Measurements from ENCODE around the gene ACTN4.
A peak's percentile ranks its signal among the peaks of the same experiment; 100 is the strongest.

Gene ACTN4

GRCh38 chr19:38676878-38677646 lies 29.6 kb downstream of the ACTN4 start:
- no peak for DNase-seq (ENCODE audit: low read depth in 2 of 2)

DNA sequence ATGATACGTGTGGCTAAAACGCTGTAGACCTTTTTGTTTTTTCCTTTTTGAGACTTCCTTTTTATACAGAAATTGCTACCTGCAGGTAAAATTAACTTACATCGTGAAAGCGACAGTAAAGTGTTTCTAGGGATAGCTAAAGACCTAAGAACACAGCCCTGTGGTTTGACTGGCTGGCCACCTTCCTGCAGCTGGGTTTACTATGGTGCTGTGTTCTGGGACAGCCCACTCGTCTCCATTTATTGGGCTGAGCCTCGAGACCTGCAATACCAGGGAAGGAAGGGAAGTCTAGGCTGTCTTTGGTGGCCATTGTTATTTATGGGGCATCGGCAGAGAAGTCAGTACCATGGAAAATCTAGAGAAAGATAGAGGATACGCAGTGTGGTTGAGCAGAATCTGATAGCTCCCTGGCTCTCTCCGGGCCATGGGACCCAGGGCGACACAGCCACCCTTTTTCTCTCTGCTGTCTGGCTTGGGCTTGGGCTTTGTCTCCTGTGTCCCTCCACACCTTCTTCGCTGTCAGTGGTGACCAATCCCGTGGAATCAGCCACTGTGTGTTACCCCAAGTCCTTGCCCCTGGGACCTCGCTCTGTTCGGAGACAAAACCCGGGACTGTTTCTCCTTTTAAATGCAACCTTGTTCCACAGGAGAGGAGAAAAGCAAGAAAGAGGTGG lies 30.9 kb downstream of the ACTN4 start:
- no peak for DNase-seq (ENCODE audit: low read depth in 2 of 2)

- DNase-seq (ENCODE audit: low read depth in 2 of 2) = no peak
These were observed 31.5 kb downstream of the ACTN4 start for GRCh38 chr19:38678891-38679494.

DNA sequence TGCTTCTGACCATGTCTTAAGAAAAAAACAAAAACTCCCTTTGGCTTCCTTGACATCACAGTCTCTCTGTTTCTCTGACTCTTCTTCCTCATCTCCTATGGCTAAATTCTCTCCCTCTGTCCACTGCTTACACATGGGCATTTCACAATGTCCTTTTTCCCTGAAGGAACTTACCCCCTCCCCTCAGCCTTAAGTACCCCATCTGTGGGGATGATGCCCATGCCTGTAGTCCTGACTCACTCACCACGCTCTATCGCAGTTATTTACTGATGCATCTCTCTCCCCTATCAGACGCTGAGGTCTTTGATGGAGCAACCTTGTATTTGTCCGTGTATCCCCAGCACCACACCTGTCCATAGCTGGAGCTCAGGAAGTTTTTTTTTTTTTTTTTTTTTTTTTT lies 32.4 kb downstream of the ACTN4 start:
- DNase-seq (ENCODE audit: low read depth in 2 of 2) = no peak

DNA sequence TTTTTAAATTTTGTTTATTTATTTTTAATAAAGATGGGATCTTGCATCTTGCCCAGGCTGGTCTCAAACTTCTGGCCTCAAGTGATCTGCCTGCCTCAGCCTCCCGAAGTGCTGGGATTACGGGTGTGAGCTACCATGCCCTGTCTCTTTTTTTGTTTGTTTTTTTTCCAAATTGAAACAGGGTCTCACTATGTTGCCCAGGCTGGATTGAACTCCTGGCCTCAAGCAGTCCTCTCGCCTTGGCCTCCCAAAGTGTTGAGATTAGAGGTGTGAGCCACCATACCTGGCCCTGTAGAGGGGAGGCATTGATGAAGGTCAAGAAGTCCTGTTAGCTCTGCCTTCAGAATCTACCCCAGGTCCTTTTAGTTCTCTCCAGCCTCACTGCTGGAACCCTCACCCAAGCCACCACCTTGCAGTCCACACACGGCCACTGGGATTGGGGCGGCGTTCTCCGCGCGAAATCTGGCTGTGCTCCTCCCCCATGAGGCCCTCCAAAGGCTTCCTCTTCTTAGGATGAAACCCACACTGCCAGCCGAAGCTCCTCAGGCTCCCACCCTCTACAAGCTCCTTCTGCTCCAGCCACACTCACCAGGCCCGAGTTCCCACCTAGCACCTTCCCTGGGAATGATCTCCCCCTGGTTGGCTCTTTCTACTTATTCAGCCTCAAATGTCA lies 34.9 kb downstream of the ACTN4 start:
- DNase-seq (ENCODE audit: low read depth in 2 of 2) = no peak

DNA sequence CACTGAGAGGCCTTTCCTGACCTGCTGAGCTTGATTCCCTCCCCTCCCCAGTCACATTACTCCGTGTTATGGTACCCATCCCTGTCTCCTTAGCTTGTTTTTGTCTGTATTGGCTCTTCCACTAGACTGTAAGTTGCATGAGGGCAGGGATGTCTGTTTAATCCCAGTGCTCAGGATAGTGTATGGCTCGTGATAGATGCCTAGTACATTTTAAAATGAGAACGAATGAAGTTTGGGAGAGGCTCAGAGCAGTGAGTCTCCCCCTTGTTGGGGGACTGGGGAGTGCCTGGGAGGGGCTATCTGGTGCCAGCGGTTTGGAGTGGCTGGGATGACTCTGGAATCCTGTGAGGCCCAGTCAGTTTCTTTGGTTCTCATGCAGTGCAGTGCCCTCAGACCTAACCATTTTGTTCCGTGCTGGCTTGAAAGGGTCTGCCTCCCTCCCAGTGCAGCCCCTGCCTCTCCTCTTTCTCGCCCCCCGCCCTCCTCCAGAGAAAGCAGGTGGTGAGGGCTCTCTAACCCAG lies 35.5 kb downstream of the ACTN4 start:
- DNase-seq (ENCODE audit: low read depth in 2 of 2) = no peak

GRCh38 chr19:38683393-38684077 lies 36.1 kb downstream of the ACTN4 start:
- peak in 1 of 2 donors; percentile 28 for DNase-seq (ENCODE audit: low read depth in 2 of 2)

DNA sequence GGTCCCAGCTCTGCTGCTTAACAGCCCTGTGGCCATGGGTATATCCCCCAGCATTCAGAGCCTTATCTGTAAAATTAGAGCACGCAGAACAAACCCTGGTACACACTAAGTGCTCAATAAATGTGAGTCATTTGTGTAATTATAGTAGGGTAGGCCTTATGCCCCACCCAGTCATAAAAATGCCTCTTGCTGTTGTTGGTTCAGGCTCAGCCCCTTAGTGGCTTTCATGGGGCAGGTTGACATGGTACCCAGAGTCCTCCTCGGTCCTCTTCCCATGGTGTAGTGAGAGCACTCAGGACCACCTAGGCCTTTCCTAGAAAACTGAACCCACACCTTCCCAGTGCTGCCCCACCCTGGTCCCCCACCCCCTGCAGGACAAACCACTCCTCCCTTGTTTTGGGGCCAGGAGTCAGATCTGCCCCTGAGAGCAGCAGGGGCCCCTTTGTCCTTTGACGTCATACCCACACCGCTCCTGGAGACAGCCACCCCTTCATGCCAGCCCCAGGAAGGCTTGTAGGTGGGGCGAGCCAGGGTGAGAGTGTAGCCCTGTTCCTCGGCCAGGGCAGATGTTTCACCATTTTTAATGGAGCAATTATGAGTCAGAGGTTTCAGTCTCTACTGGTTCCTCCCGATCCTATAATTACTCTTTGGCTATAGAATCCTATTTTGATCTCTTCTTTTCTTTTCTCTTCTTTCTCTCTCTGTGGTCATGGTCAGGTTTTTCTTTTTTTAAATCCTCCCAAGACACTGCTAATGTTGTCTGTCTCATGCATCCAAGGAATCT lies 36.8 kb downstream of the ACTN4 start:
- DNase-seq (ENCODE audit: low read depth in 2 of 2) = no peak

DNA sequence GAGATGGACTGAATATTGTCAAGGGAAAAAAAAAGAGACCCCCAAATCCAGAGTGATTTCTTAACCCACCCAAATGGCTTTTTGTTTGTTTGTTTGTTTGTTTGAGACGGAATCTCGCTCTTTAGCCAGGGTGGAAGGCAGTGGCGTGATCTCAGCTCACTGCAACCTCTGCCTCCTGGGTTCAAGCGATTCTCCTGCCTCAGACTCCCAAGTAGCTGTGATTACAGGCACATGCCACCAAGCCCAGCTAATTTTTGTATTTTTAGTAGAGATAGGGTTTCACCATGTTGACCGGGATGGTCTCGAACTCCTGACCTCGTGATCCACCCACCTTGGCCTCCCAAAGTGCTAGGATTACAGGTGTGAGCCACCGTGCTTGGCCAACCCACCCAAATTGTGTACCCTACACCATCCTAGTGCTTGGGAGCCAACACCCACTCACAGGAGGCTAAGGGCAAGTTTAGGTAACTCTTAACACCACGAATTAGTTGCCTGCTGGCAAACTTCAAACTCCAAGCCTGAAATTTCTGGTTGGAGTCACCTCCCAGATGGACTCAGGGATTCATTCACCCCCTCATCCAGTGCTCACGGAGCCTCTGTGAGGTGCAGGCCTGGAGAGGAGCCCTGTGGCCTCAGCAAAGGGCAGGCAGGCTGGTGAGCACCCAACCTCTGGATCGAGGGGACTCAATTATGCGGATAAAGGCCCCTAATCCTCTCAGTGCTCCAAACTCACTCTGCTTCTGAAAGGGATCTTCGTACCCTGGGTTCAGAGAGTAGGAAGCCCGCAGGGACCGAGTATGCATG lies 37.6 kb downstream of the ACTN4 start:
- DNase-seq (ENCODE audit: low read depth in 2 of 2) = no peak

DNA sequence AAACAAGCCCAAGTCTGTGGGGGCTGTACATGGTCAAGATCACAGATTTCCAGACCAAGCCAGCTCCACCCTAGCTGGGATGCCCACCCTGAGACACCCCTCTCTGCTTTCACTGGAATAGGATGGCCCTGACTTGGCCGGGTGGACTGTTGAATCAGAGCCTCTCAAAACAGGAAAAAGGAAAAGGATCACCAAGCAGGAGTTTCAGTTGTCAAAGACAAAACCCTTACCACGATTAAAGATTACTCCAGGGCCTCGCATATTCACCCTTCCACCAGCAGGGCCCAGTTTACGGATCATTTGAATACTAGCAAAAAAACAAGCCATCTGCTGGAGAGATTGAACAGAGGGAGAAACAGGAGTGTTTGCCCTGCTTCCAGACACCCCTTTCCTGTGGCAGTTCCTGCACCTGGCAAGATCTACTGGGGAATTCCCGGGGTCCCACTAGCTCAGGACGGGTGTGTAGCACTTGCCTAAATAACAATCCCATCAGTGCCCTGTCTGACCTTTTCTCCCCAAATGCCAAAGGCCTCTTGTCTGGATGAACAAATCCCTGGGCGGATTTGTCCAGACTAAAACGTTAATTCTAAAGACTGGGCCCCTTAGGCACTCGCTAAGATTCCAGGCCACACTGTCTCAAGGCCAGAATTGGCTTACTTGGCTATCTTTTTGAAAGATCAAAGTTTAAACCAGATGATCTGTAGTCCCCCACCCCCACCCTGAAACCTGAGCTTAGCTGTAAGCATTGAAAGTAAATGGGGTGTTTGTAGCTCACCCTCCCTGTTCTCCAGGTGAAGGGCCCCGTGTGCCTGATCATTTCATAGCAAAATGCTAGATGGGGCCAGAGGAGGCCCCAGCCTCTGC lies 38.4 kb downstream of the ACTN4 start:
- no peak for DNase-seq (ENCODE audit: low read depth in 2 of 2)

GRCh38 chr19:38686530-38686888 lies 39.1 kb downstream of the ACTN4 start:
- DNase-seq (ENCODE audit: low read depth in 2 of 2) = no peak

GRCh38 chr19:38687837-38688378 lies 40.5 kb downstream of the ACTN4 start:
- DNase-seq (ENCODE audit: low read depth in 2 of 2) = no peak

DNA sequence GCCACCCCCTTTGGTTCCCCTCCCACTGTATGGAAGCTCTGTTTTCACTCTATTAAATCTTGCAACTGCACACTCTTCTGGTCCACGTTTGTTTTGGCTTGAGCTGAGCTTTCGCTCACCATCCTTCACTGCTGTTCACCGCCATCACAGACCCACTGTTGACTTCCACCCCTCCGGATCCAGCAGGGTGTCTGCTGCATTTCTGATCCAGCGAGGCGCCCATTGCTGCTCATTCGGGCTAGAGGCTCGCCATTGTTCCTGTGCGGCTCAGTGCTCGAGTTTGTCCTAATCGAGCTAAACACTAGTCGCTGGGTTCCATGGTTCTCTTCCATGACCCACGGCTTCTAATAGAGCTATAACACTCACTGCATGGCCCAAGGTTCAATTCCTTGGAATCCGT lies 42.7 kb downstream of the ACTN4 start:
- no peak for DNase-seq (ENCODE audit: low read depth in 2 of 2)

DNA sequence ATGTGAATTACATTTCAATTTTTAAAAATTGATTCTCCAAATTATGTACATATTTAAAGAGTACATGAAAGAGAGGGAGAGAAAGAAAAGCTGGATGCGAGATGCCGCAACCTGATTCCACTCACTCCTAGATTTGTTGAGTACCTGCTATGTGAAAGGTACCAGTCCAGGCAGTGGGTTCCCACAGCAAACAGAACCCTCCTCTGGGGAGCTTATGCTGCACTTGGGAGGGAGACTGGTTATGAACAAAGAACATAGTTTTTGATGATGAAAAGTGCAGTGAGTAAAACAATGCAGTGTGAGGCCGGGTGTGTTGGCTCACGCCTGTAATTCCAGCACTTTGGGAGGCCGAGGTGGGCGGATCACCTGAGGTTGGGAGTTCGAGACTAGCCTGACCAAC lies 43.4 kb downstream of the ACTN4 start:
- DNase-seq (ENCODE audit: low read depth in 2 of 2) = no peak

GRCh38 chr19:38691938-38692457 lies 44.5 kb downstream of the ACTN4 start:
- no peak for DNase-seq (ENCODE audit: low read depth in 2 of 2)

GRCh38 chr19:38692458-38693379 lies 45.3 kb downstream of the ACTN4 start:
- DNase-seq (ENCODE audit: low read depth in 2 of 2) = no peak

All from activated CD4-positive, alpha-beta T cell treated with anti-CD3 and anti-CD28 coated beads for 24 hours (primary cell).